Pancreas (tissue), 10 donors: ENCODE results near the gene ZNF57. TPM values are rescaled to one million over a fixed set of nuclear protein-coding genes. Genes with fewer than 3 reads are reported as not detected.

Experiments used
- ATAC-seq, 4 donors: fragments of 200-7000 bp; cut with Tn5 transposase; one replicate each; pipeline versions ENCODE4 v1.8.0 to v1.9.1; 2020; ENCODE audit warnings: mild to moderate bottlenecking in 4 of 4, moderate library complexity in 4 of 4
- DNase-seq, 6 donors: peaks; one replicate each; pipeline ENCODE4 v3.0.0-alpha.2; 2020
- FAIRE-seq: peaks from 2 replicates; lab custom pipeline; 2012; peaks lifted over from hg19 to GRCh38; lab: Jason Lieb, UNC
- H3K27ac ChIP-seq, 4 donors: fragments of 200-600 bp; sonication (generic); 1 replicate in 3 of 4; 2 replicates in 1 of 4; pipeline versions ENCODE4 v1.5.0 to v1.8.0; 2020
- H3K27me3 ChIP-seq, 4 donors: fragments of 200-600 bp; one replicate each; pipeline ENCODE4 v1.8.0; 2021
- H3K36me3 ChIP-seq, 3 donors: fragments of 200-600 bp; sonication (generic) in 1 of 3; one replicate each; pipeline versions ENCODE4 v1.5.0 to v1.8.0; 2020 to 2021
- H3K4me1 ChIP-seq, 3 donors: fragments of 200-600 bp; one replicate each; pipeline ENCODE4 v1.8.0; 2021
- H3K4me3 ChIP-seq, 4 donors: fragments of 200-600 bp; sonication (generic) in 2 of 4; one replicate each; pipeline versions ENCODE4 v1.5.0 to v1.8.0; 2020 to 2021
- H3K9me3 ChIP-seq, 4 donors: fragments of 200-600 bp; one replicate each; pipeline ENCODE4 v1.8.0; 2021
- CTCF ChIP-seq, 4 donors: fragments of 200-600 bp; sonication (generic) in 3 of 4; IDR thresholded peaks; one replicate each; pipeline versions ENCODE4 v1.5.0 to v1.8.0; 2021; ENCODE audit warnings: antibody characterized with exemption in 4 of 4
- WGBS, 2 donors: extraction: QIAGEN DNeasy Blood & Tissue Kit; methylation state at CpG; one replicate each; pipeline ENCODE4 v1.1.7; 2013; 5-methylcytosine and 5-hydroxymethylcytosine counted together
- intact Hi-C, 3 donors: fragments of 100-400 bp; cut with DNase I; formaldehyde crosslinking; loops; one replicate each; pipeline versions ENCODE4 v1.11.1 to v1.14.2; 2022
- polyA plus RNA-seq, 2 donors: library from polyadenylated mRNA; stranded (reverse); fragments of 200-250 nt; gene quantifications; one replicate each; pipeline ENCODE4 v1.2.3, GENCODE V29; 2013
- total RNA-seq, 6 donors: library from RNA; stranded (reverse); fragmentation: NEBNext Ultra II Directional in 4 of 6; extraction: Animal tissue kit (Norgen Biotek cat#: 25700) in 4 of 6; gene quantifications; one replicate each; pipeline versions ENCODE4 v1.2.1 to v1.2.4, GENCODE V29; 2021 to 2023
- donor health status: healthy with polysubstance abuse.
- donor health status: DM: no; HTN: no; CAD: no; lungs with moderate emphysema.
- donor health status: DM: no; HTN: no; CAD: no.
- donor health status: control.
- donor health status: control.
- donor health status: Bipolar disorder and iron deficiency.
- donor health status: DM: yes; HTN: yes; CAD: no.
- donor health status: DM: no; HTN: no; CAD: no.
- donor health status: DM: no; HTN: no; CAD: no.
- donor health status: DM: yes; HTN: yes; CAD: no.

ZNF57 gene
- total and polyA plus RNA-seq, 8 donors = 1.6 to 3.0 (median 2.1) TPM

- no peak for TF ChIP-seq CTCF (IDR thresholded peaks at IDR 0.05)
- no peaks in the 10 kb centered on the region for H3K27me3 ChIP-seq
- DNase-seq (no peak), FAIRE-seq (no peak), ATAC-seq (no peak)
- H3K4me1 ChIP-seq = no peaks in the 10 kb centered on the region
- intact Hi-C loops = no loop called here
- H3K27ac ChIP-seq = no peak overlapping the region
- no peaks in the 10 kb centered on the region for H3K36me3 ChIP-seq
- 83 to 84% methylated on average over 32 of the region's 32 CpGs for WGBS, 2 donors
- peaks cover 0 to 6% (median 0%) of the 10 kb centered on the region in 4 donors for H3K9me3 ChIP-seq
- no peak overlapping the region for H3K4me3 ChIP-seq
Measured at GRCh38 chr19:2877398-2878331, 23.1 kb upstream of the ZNF57 start.

- ATAC-seq = no peak
- no peaks in the 10 kb centered on the region for H3K27me3 ChIP-seq
- TF ChIP-seq CTCF (IDR thresholded peaks at IDR 0.05) = no peak
- no peak for FAIRE-seq
- H3K4me3 ChIP-seq = no peak overlapping the region
- H3K36me3 ChIP-seq = no peaks in the 10 kb centered on the region
- H3K27ac ChIP-seq = no peak overlapping the region
- no peaks in the 10 kb centered on the region for H3K9me3 ChIP-seq
- intact Hi-C loops = loop anchor here in 2 of 3 donors (10.0 kb wide), 2 partner anchors 271 to 281 kb away; no protein-coding TSS in a partner anchor
- DNase-seq = no peak
- no peaks in the 10 kb centered on the region for H3K4me1 ChIP-seq
- 81 to 84% methylated on average over 14 of the region's 14 CpGs for WGBS, 2 donors
Measured at GRCh38 chr19:2883686-2884439, 16.9 kb upstream of the ZNF57 start.

GRCh38 chr19:2885736-2886135 is 15.0 kb upstream of the ZNF57 start:
- Histone ChIP-seq H3K27ac (no peak overlapping the region), H3K27me3 (no peaks in the 10 kb centered on the region), H3K4me3 (no peak overlapping the region), H3K4me1 (no peaks in the 10 kb centered on the region), H3K9me3 (no peaks in the 10 kb centered on the region), H3K36me3 (no peaks in the 10 kb centered on the region)
- intact Hi-C loops = loop anchor here in 2 of 3 donors (10.0 kb wide), 2 partner anchors 269 to 279 kb away; no protein-coding TSS in a partner anchor
- FAIRE-seq (no peak), DNase-seq (no peak), ATAC-seq (no peak)
- 66 to 85% methylated on average over 17 of the region's 17 CpGs for WGBS, 2 donors
- no peak for TF ChIP-seq CTCF (IDR thresholded peaks at IDR 0.05)

- Histone ChIP-seq H3K9me3 (no peaks in the 10 kb centered on the region), H3K4me1 (no peaks in the 10 kb centered on the region), H3K4me3 (no peak overlapping the region), H3K27me3 (no peaks in the 10 kb centered on the region), H3K36me3 (no peaks in the 10 kb centered on the region), H3K27ac (no peak overlapping the region)
- peak; percentile 66 to 97 (median 90) for ATAC-seq
- WGBS, 2 donors = 20 to 21% methylated on average over 9 of the region's 9 CpGs
- DNase-seq = peak in 1 of 6 donors; percentile 35
- TF ChIP-seq CTCF (IDR thresholded peaks at IDR 0.05) = peak in 3 of 4 donors; percentile 50 to 58 (median 57)
- no peak for FAIRE-seq
- intact Hi-C loops = loop anchor here in 2 of 3 donors (10.0 kb wide), 2 partner anchors 267 to 277 kb away; no protein-coding TSS in a partner anchor
Measured at GRCh38 chr19:2887391-2887914, 13.3 kb upstream of the ZNF57 start.
